Measurements from ENCODE around the gene PIGX. TPM values are rescaled to one million over a fixed set of nuclear protein-coding genes. Genes with fewer than 3 reads are reported as not detected.

Gene PIGX
- total RNA-seq, 1 donor from 2014 or later, result 24.8 TPM

DNA sequence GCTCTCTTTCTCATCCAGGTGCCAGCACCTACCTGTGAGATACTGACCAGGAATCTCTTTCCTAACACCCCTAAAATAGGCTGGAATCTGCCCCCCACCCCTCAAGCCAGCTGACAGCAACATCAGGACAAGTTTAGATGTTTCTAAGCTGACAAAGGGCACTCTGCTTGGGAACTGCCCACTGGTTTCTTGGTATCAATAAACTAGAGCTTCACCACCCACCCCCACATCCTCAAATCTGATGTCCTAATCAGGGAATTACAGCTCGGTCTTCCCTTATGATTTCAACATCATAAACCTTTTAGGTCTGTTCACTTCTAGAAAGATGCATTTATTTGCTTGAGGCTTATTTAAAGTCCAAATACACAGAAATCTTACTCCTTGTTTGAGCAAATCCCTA lies 34.8 kb upstream of the PIGX start:
- no peak for DNase-seq (ENCODE audit: low read depth)

DNA sequence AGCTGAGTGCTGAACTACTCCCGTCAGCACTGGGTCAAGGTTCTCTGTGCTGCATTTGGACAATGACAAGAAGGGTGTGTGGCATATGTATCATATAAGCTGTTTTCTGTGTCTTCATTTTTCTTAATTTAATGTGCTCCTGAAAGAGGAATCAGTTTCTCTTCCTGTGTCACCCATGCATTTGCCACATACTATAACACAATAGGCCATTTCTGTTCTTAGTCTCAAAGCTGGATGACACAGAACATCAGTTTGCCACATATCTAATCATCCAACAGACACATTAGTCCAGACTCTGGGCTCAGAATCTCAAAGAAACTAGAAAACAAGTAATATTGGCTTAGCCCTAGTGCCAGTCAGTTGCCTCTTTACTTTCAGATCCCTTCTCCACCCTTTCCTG lies 34.2 kb upstream of the PIGX start:
- no peak for DNase-seq (ENCODE audit: low read depth)
- no peak overlapping the region for H3K4me3 ChIP-seq (ENCODE audit: low read depth, low read length)
- TF ChIP-seq, protein P1, sequence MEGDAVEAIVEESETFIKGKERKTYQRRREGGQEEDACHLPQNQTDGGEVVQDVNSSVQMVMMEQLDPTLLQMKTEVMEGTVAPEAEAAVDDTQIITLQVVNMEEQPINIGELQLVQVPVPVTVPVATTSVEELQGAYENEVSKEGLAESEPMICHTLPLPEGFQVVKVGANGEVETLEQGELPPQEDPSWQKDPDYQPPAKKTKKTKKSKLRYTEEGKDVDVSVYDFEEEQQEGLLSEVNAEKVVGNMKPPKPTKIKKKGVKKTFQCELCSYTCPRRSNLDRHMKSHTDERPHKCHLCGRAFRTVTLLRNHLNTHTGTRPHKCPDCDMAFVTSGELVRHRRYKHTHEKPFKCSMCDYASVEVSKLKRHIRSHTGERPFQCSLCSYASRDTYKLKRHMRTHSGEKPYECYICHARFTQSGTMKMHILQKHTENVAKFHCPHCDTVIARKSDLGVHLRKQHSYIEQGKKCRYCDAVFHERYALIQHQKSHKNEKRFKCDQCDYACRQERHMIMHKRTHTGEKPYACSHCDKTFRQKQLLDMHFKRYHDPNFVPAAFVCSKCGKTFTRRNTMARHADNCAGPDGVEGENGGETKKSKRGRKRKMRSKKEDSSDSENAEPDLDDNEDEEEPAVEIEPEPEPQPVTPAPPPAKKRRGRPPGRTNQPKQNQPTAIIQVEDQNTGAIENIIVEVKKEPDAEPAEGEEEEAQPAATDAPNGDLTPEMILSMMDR (conservative IDR thresholded peaks at IDR 0.05; ENCODE audit: low read depth, low read length), result no peak

More for the DNA sequence above, 34.8 kb upstream of the PIGX start:
- TF ChIP-seq, protein P1 (conservative IDR thresholded peaks at IDR 0.05; ENCODE audit: low read depth, low read length), result no peak
- no peak overlapping the region for H3K4me3 ChIP-seq (ENCODE audit: low read depth, low read length)

DNA sequence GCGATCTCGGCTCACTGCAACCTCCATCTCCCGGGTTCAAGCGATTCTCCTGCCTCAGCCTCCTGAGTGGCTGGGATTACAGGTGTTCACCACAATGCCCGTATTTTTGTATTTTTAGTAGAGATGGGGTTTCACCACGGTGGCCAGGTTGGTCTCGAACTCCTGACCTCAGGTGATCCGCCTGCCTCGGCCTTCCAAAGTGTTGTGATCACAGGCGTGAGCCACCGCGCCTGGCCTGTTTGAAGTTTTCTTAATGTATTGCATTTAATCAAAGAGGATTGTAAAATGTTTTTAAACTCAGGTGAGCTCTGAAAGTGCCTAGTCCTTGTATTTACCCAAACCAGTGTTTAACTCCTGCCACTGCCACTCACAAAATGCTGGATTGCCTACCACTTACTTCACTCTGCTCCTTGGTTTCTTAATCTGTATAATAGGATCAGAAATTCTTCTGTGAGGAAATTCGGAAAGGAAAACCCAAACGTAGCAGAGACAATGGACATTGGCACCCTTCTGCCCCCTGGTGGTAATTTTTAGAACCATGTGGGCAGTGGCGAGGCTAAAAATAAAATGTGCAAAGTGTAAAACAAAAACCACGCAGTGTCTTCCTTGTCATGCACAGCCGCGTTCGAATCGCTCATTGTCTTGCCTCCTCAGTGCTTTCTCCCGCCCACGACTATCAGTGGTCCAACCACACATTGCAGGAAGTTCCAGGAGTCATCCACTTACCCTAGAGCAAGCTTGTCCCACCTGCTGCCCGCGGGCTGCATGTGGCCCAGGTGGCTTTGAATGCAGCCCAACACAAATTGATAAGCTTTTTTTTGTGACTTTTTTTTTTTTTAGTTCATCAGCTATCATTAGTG lies 27.4 kb upstream of the PIGX start:
- no peak overlapping the region for H3K4me3 ChIP-seq (ENCODE audit: low read depth, low read length)
- DNase-seq (ENCODE audit: low read depth), result no peak
- TF ChIP-seq, protein P1 (conservative IDR thresholded peaks at IDR 0.05; ENCODE audit: low read depth, low read length), result peak; percentile 86

DNA sequence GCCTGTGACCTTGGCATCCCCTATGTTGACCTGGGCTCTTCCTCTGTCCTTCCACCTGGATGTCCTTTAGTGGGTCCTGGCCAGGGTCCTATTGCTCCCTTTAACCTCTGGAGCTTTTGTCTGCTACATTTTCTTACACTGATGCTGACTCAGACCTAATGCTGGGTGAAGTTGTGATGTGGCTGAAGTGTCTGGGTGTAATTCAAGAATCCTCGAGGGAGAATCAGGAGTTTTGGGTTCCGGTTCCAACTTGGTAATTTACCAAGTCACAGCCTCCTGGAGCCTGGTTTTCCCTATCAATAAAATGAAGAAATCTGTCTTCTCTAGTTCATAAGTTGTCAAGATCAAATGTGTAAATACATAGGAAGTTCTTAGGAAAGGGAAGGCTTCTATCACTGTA lies 25.7 kb upstream of the PIGX start:
- H3K4me3 ChIP-seq (ENCODE audit: low read depth, low read length), result no peak overlapping the region
- TF ChIP-seq, protein P1 (conservative IDR thresholded peaks at IDR 0.05; ENCODE audit: low read depth, low read length), result no peak
- DNase-seq (ENCODE audit: low read depth), result no peak

DNA sequence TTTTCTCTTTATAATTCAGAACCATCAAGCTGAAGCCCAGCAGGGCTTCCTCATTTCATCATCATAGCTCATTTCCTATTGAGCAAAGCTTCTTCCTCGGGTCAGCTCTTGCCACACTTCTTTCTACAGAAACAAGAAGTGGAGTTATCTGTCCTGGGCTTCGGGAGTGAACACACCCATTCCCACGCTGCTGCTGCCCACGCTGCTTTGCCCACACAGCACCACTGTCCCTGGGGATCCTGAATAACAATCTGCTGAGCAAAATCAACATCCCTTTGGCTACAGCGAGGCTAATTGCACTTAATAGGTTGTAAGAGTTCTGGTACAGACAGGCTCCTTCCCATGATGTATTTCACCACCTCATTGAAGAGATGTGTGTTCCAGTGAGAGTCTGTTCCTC lies 23.8 kb upstream of the PIGX start:
- TF ChIP-seq, protein P1 (conservative IDR thresholded peaks at IDR 0.05; ENCODE audit: low read depth, low read length), result no peak
- H3K4me3 ChIP-seq (ENCODE audit: low read depth, low read length), result no peak overlapping the region
- no peak for DNase-seq (ENCODE audit: low read depth)

DNA sequence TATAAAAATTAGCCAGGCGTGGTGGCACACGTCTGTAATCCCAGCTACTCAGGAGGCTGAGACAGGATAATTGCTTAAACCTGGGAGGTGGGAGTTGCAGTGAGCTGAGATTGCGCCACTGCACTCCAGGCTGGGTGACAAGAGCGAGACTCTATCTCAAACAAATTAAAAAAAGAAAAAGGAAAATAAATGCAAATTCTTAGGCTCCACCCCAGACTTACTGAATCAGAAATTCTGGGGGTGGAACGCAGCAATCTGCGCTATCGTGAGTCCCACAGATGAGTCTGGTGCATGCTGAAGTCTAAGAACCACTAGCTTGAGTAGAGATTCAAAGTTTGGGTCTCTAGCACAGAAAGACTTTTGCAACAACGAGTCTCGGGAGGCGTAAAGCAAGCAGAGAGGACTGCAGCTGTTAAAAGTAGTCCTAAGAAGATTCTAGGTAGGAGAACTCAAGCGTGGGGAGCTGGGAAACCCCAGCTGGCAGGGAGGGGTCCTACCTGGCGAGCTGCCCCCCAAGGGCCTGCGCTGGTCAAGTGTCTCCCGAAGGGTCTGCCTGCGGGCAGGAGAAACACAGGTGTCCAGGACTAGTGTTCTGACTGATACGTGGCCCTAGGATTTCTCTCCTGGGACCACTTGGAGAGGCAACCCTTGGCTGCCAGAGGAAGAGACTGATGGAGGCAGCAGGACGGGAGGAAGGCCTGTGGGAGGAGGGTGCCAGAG lies 22.1 kb upstream of the PIGX start:
- TF ChIP-seq, protein P1 (conservative IDR thresholded peaks at IDR 0.05; ENCODE audit: low read depth, low read length), result no peak
- no peak for DNase-seq (ENCODE audit: low read depth)
- no peak overlapping the region for H3K4me3 ChIP-seq (ENCODE audit: low read depth, low read length)
